Esophagus mucosa (tissue), 1 donor: Measurements from ENCODE around the gene USP43. TPM values are rescaled to one million over a fixed set of nuclear protein-coding genes. Genes with fewer than 3 reads are reported as not detected.
"Not testable (repeated sequence)": the region's sequence is repeated elsewhere in the genome, so short reads cannot be mapped to it uniquely, and the experiment has no call there.

Experiments
- ATAC-seq: fragments of 200-7000 bp; cut with Tn5 transposase; one replicate; pipeline ENCODE4 v1.9.1; 2020
- total RNA-seq: library from RNA; stranded (reverse); gene quantifications from one replicate; pipeline ENCODE4 v1.2.4, GENCODE V29; 2023
- donor health status: DM: yes; HTN: yes; CAD: no.

The USP43 gene
- total RNA-seq, 1 donor from 2014 or later: 8.8 TPM

- no peak for ATAC-seq
Measured at GRCh38 chr17:9661027-9661426, 15.7 kb downstream of the USP43 start.

- not testable (repeated sequence) for ATAC-seq
Measured at GRCh38 chr17:9663511-9663910, 18.2 kb downstream of the USP43 start.

GRCh38 chr17:9666461-9667050 is 21.2 kb downstream of the USP43 start:
- ATAC-seq: no peak

GRCh38 chr17:9668517-9668916 is 23.2 kb downstream of the USP43 start:
- ATAC-seq: no peak

GRCh38 chr17:9669551-9670008 is 24.3 kb downstream of the USP43 start:
- peak; percentile 89 for ATAC-seq

GRCh38 chr17:9670596-9670995 is 25.3 kb downstream of the USP43 start:
- no peak for ATAC-seq

- no peak for ATAC-seq
Measured at GRCh38 chr17:9671559-9671958, 26.2 kb downstream of the USP43 start.

GRCh38 chr17:9672266-9672665 is 26.9 kb downstream of the USP43 start:
- ATAC-seq: no peak

GRCh38 chr17:9672691-9673090 is 27.4 kb downstream of the USP43 start:
- no peak for ATAC-seq

- ATAC-seq: no peak
Measured at GRCh38 chr17:9676084-9676483, 30.8 kb downstream of the USP43 start.

GRCh38 chr17:9676820-9677310 is 31.5 kb downstream of the USP43 start:
- ATAC-seq: peak; percentile 97

GRCh38 chr17:9677411-9677810 is 32.1 kb downstream of the USP43 start:
- ATAC-seq: peak; percentile 78

- ATAC-seq: no peak
Measured at GRCh38 chr17:9677896-9678295, 32.6 kb downstream of the USP43 start.

GRCh38 chr17:9684955-9685621 is 39.8 kb downstream of the USP43 start:
- no peak for ATAC-seq

- no peak for ATAC-seq
Measured at GRCh38 chr17:9693755-9694154, 48.4 kb downstream of the USP43 start.

GRCh38 chr17:9696279-9697044 is 51.1 kb downstream of the USP43 start:
- ATAC-seq: no peak

GRCh38 chr17:9700136-9700535 is 54.8 kb downstream of the USP43 start:
- ATAC-seq: no peak

GRCh38 chr17:9700754-9701476 is 55.6 kb downstream of the USP43 start:
- no peak for ATAC-seq

- no peak for ATAC-seq
Measured at GRCh38 chr17:9702482-9702881, 57.2 kb downstream of the USP43 start.

GRCh38 chr17:9702914-9703780 is 57.8 kb downstream of the USP43 start:
- no peak for ATAC-seq

GRCh38 chr17:9703781-9704082 is 58.4 kb downstream of the USP43 start:
- no peak for ATAC-seq

- no peak for ATAC-seq
Measured at GRCh38 chr17:9705745-9706144, 60.4 kb downstream of the USP43 start.
